ENCODE data around the gene KPNA5.

DNA sequence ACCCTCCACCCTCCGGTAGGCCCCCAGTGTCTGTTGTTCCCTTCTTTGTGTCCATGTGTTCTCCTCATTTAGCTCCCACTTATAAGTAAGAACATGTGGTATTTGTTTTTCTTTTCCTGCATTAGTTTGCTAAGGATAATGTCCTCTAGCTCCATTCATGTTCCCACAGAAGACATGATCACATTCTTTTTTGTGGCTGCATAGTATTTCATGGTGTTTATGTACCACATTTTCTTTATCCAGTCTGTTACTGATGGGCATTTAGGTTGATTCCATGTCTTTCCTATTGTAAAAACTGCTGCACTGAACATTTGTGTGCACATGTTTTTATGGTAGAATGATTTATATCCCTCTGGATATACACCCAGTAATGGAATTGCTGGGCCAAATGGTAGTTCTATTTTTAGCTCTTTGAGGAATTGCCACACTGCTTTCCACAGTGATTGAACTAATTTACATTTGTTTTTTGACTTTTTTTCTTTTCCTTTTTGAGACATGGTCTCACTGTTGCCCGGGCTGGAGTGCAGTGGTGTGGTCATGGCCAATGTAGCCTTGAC is 4.5 kb downstream of the KPNA5 start:
- TF ChIP-seq, protein P1, sequence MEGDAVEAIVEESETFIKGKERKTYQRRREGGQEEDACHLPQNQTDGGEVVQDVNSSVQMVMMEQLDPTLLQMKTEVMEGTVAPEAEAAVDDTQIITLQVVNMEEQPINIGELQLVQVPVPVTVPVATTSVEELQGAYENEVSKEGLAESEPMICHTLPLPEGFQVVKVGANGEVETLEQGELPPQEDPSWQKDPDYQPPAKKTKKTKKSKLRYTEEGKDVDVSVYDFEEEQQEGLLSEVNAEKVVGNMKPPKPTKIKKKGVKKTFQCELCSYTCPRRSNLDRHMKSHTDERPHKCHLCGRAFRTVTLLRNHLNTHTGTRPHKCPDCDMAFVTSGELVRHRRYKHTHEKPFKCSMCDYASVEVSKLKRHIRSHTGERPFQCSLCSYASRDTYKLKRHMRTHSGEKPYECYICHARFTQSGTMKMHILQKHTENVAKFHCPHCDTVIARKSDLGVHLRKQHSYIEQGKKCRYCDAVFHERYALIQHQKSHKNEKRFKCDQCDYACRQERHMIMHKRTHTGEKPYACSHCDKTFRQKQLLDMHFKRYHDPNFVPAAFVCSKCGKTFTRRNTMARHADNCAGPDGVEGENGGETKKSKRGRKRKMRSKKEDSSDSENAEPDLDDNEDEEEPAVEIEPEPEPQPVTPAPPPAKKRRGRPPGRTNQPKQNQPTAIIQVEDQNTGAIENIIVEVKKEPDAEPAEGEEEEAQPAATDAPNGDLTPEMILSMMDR (IDR thresholded peaks at IDR 0.05; ENCODE audit: borderline replicate concordance, extremely low read depth, low read length, poor library complexity, severe bottlenecking) = no peak
- TF ChIP-seq EZH2 (IDR thresholded peaks at IDR 0.05; ENCODE audit: borderline replicate concordance, low read depth, low read length, severe bottlenecking) = no peak
